Endothelial cell of umbilical vein (primary cell): ENCODE measurements around the gene XRN2. TPM values are rescaled to one million over a fixed set of nuclear protein-coding genes. Genes with fewer than 3 reads are reported as not detected.

Experiments used
- BruUV-seq: library from RNA; stranded (reverse); fragments of 400-500 nt; replicated peaks from 2 replicates; lab custom pipeline; 2021; lab: Mats Ljungman, UMichigan
- CTCF ChIA-PET: fragments of 300-600, 350-600 bp; sonication (Branson Sonifier 250); formaldehyde crosslinking; loops from one replicate; lab custom pipeline; 2021; ENCODE audit warnings: antibody characterized with exemption, inconsistent platforms; lab: Charles Lee
- POLR2A ChIA-PET: fragments of 300-600, 350-600 bp; sonication (Branson Sonifier 250); formaldehyde crosslinking; loops from one replicate; lab custom pipeline; 2021; ENCODE audit warnings: antibody characterized with exemption, inconsistent platforms; lab: Charles Lee
- DNase-seq: peaks from one replicate; pipeline ENCODE4 v3.0.0-alpha.2; 2011; ENCODE audit warnings: low read depth, low spot score
- FAIRE-seq: peaks from 2 replicates; lab custom pipeline; 2011; peaks lifted over from hg19 to GRCh38; lab: Jason Lieb, UNC
- H2AFZ ChIP-seq: 2 replicates; pipeline ENCODE4 v1.6.0; 2012; ENCODE audit warnings: low read depth, low read length, control low read depth, inconsistent platforms
- H3K27ac ChIP-seq: 2 replicates; pipeline ENCODE4 v1.5.1; 2011; ENCODE audit warnings: low read depth, mild to moderate bottlenecking, control low read depth, low read length, moderate library complexity; ENCODE audit not compliant: insufficient read depth
- H3K27me3 ChIP-seq, 2 experiments: 2 replicates each; pipeline versions ENCODE4 v1.6.0 to v1.6.1; 2011; ENCODE audit warnings: low read length in 2 of 2, mixed read lengths in 1 of 2; ENCODE audit not compliant: control insufficient read depth in 2 of 2, insufficient read depth in 2 of 2
- H3K36me3 ChIP-seq, 2 experiments: 2 replicates in 1 of 2; 3 replicates in 1 of 2; pipeline ENCODE4 v1.5.1; 2011; ENCODE audit warnings: low read length in 2 of 2, mild to moderate bottlenecking in 1 of 2, moderate library complexity in 1 of 2; ENCODE audit not compliant: control insufficient read depth in 2 of 2, insufficient read depth in 2 of 2; ENCODE audit errors: extremely low read depth in 1 of 2
- H3K4me1 ChIP-seq: 3 replicates; pipeline ENCODE4 v1.5.1; 2011; ENCODE audit warnings: mild to moderate bottlenecking, low read length; ENCODE audit not compliant: control insufficient read depth, insufficient read depth; ENCODE audit errors: extremely low read depth
- H3K4me2 ChIP-seq: 2 replicates; pipeline ENCODE4 v1.6.1; 2011; ENCODE audit warnings: low read length, control low read depth, mixed read lengths; ENCODE audit not compliant: insufficient read depth
- H3K4me3 ChIP-seq, 3 experiments: fragments of 200-600 bp in 1 of 3; sonication (generic), shearing (Covaris generic) in 1 of 3; replicated peaks in 1 of 3; 2 replicates each; pipeline ENCODE4 v1.5.1; 2011 to 2016; ENCODE audit warnings: control low read depth in 3 of 3, low read length in 3 of 3, mild to moderate bottlenecking in 2 of 3, inconsistent platforms in 1 of 3, low read depth in 1 of 3, moderate library complexity in 1 of 3; ENCODE audit not compliant: insufficient read depth in 1 of 3
- H3K79me2 ChIP-seq: 2 replicates; pipeline ENCODE4 v1.6.0; 2012; ENCODE audit warnings: low read length, inconsistent platforms; ENCODE audit not compliant: control insufficient read depth, insufficient read depth
- H3K9ac ChIP-seq: replicated peaks from 2 replicates; pipeline ENCODE3; 2011; ENCODE audit warnings: low read length, control low read depth; ENCODE audit not compliant: insufficient read depth; ENCODE audit errors: extremely low read depth
- H3K9me1 ChIP-seq: replicated peaks from 3 replicates; pipeline ENCODE4 v1.6.0; 2011; ENCODE audit warnings: mild to moderate bottlenecking, low read length; ENCODE audit not compliant: control insufficient read depth, insufficient read depth; ENCODE audit errors: extremely low read depth
- H3K9me3 ChIP-seq: replicated peaks from 2 replicates; pipeline ENCODE4 v1.5.1; 2012; ENCODE audit warnings: low read length, inconsistent platforms; ENCODE audit not compliant: control insufficient read depth, insufficient read depth
- H4K20me1 ChIP-seq: replicated peaks from 2 replicates; pipeline ENCODE3; 2011; ENCODE audit warnings: mild to moderate bottlenecking, low read length; ENCODE audit not compliant: control insufficient read depth, insufficient read depth; ENCODE audit errors: extremely low read depth
- EZH2 ChIP-seq: IDR thresholded peaks from 2 replicates; pipeline ENCODE4 v1.6.1; 2012; ENCODE audit warnings: borderline replicate concordance, low read depth, mild to moderate bottlenecking, moderate library complexity, low read length, inconsistent platforms; ENCODE audit not compliant: severe bottlenecking
- FOS ChIP-seq: IDR thresholded peaks from 2 replicates; pipeline ENCODE4 v1.6.1; 2011; ENCODE audit warnings: mild to moderate bottlenecking, low read length, moderate library complexity, borderline replicate concordance; ENCODE audit not compliant: insufficient read depth
- GATA2 ChIP-seq: IDR thresholded peaks from 2 replicates; pipeline ENCODE4 v1.7.0; 2011; ENCODE audit warnings: low read depth, mild to moderate bottlenecking, moderate library complexity, mixed read lengths, low read length; ENCODE audit not compliant: insufficient read length, insufficient read depth
- JUN ChIP-seq: IDR thresholded peaks from 2 replicates; pipeline ENCODE4 v1.6.1; 2011; ENCODE audit warnings: borderline replicate concordance, low read depth; ENCODE audit not compliant: insufficient read length, insufficient read depth
- MYC ChIP-seq: IDR thresholded peaks from one replicate; pipeline ENCODE4 v1.6.1; 2011; ENCODE audit warnings: mild to moderate bottlenecking, low read depth, low read length
- POLR2A ChIP-seq: IDR thresholded peaks from 2 replicates; pipeline ENCODE4 v1.6.1; 2012; ENCODE audit warnings: low read depth, mild to moderate bottlenecking, control low read depth, low read length
- POLR2AphosphoS5 ChIP-seq: IDR thresholded peaks from 2 replicates; pipeline ENCODE4 v1.6.1; 2012; ENCODE audit warnings: low read depth, mild to moderate bottlenecking, control low read depth, low read length, moderate library complexity; ENCODE audit not compliant: insufficient read depth
- dilution Hi-C: fragments of 300-500 bp; cut with MboI; formaldehyde crosslinking; loops from one replicate; pipeline ENCODE4 v1.15.0; 2019; ENCODE audit warnings: low sequenced_read_pairs; ENCODE audit not compliant: extremely low pct_ligation_motif_present
- intact Hi-C: fragments of 100-400 bp; cut with micrococcal nuclease; formaldehyde crosslinking; loops from one replicate; pipeline ENCODE4 v1.10.0; 2022
- polyA plus RNA-seq, 4 experiments: library from polyadenylated mRNA; depleted of rRNA in 3 of 4; stranded (reverse) in 3 of 4; unstranded in 1 of 4; fragments of >200 nt; gene quantifications; 2 replicates each; pipeline versions ENCODE4 v1.2.1 to v1.2.3, GENCODE V29; 2011 to 2012; ENCODE audit warnings: missing spikeins in 1 of 4
- total RNA-seq: library from RNA; stranded (reverse); gene quantifications from 2 replicates; pipeline ENCODE4 v1.2.3, GENCODE V29; 2021
- TF ChIP-seq, protein P1 (sequence below), 2 donors: IDR thresholded peaks; 1 replicate in 1 of 2; 2 replicates in 1 of 2; pipeline ENCODE4 v1.5.1; 2011; ENCODE audit warnings: low read length in 2 of 2, mild to moderate bottlenecking in 2 of 2, moderate library complexity in 2 of 2, control low read depth in 1 of 2, inconsistent platforms in 1 of 2, low read depth in 1 of 2; ENCODE audit not compliant: insufficient read depth in 1 of 2; ENCODE audit errors: extremely low read depth in 1 of 2
- TF ChIP-seq, protein P2 (sequence below): IDR thresholded peaks from 2 replicates; pipeline ENCODE4 v1.6.1; 2011; ENCODE audit not compliant: insufficient read depth, insufficient read length

XRN2 gene
- total and polyA plus RNA-seq, 2 donors (not counting 3 experiments of a cell fraction or from before 2014, with no cell fraction given): 32.3 to 66.6 TPM

GRCh38 chr20:21280522-21281016 is 22.6 kb upstream of the XRN2 start:
- Histone ChIP-seq H4K20me1 (no peaks in the 10 kb centered on the region), H3K4me1 (no peaks in the 10 kb centered on the region), H3K27ac (no peak overlapping the region), H3K36me3 (no peaks in the 10 kb centered on the region), H3K9ac (no peak overlapping the region), H3K9me1 (no peaks in the 10 kb centered on the region), H3K4me3 (no peak overlapping the region), H3K79me2 (no peaks in the 10 kb centered on the region), H2AFZ (no peak overlapping the region), H3K9me3 (no peaks in the 10 kb centered on the region), H3K4me2 (no peak overlapping the region), H3K27me3 (no peaks in the 10 kb centered on the region)
- DNase-seq (no peak), FAIRE-seq (no peak)
- TF ChIP-seq, protein P1, sequence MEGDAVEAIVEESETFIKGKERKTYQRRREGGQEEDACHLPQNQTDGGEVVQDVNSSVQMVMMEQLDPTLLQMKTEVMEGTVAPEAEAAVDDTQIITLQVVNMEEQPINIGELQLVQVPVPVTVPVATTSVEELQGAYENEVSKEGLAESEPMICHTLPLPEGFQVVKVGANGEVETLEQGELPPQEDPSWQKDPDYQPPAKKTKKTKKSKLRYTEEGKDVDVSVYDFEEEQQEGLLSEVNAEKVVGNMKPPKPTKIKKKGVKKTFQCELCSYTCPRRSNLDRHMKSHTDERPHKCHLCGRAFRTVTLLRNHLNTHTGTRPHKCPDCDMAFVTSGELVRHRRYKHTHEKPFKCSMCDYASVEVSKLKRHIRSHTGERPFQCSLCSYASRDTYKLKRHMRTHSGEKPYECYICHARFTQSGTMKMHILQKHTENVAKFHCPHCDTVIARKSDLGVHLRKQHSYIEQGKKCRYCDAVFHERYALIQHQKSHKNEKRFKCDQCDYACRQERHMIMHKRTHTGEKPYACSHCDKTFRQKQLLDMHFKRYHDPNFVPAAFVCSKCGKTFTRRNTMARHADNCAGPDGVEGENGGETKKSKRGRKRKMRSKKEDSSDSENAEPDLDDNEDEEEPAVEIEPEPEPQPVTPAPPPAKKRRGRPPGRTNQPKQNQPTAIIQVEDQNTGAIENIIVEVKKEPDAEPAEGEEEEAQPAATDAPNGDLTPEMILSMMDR (IDR thresholded peaks at IDR 0.05; ENCODE audit: extremely low read depth in 1 of 2, insufficient read depth in 1 of 2, low read depth in 1 of 2, low read length in 2 of 2): no peak
- no peak for TF ChIP-seq POLR2AphosphoS5
- no peak for TF ChIP-seq MYC
- no peak for TF ChIP-seq JUN
- TF ChIP-seq FOS: no peak
- TF ChIP-seq POLR2A: no peak
- TF ChIP-seq GATA2: no peak
- TF ChIP-seq, protein P2, sequence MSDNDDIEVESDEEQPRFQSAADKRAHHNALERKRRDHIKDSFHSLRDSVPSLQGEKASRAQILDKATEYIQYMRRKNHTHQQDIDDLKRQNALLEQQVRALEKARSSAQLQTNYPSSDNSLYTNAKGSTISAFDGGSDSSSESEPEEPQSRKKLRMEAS: no peak
- TF ChIP-seq EZH2: no peak
- intact Hi-C loops: no loop called here
- ChIA-PET CTCF (no interaction called here), POLR2A (no interaction called here)
- dilution Hi-C loops: no loop called here
- no TSS peak for BruUV-seq
